Measurements from ENCODE around the gene ARHGAP10. TPM values are rescaled to one million over a fixed set of nuclear protein-coding genes. Genes with fewer than 3 reads are reported as not detected.
A peak's percentile ranks its signal among the peaks of the same experiment; 100 is the strongest.

ARHGAP10 gene
- total RNA-seq, 1 experiment from 2014 or later, result 7.7 TPM

GRCh38 chr4:147732518-147733235 lies 789 bp downstream of the ARHGAP10 start:
- DNase-seq (ENCODE audit: low read depth), result peak; percentile 31

- no peak for DNase-seq (ENCODE audit: low read depth)
Observed at GRCh38 chr4:147733716-147734344, 1.9 kb downstream of the ARHGAP10 start.

- no peak for DNase-seq (ENCODE audit: low read depth)
Observed at GRCh38 chr4:147734496-147734895, 2.6 kb downstream of the ARHGAP10 start.

GRCh38 chr4:147735413-147736301 lies 3.8 kb downstream of the ARHGAP10 start:
- DNase-seq (ENCODE audit: low read depth), result no peak

GRCh38 chr4:147736458-147736857 lies 4.6 kb downstream of the ARHGAP10 start:
- peak; percentile 51 for DNase-seq (ENCODE audit: low read depth)

- DNase-seq (ENCODE audit: low read depth), result no peak
Observed at GRCh38 chr4:147737623-147738022, 5.7 kb downstream of the ARHGAP10 start.

- DNase-seq (ENCODE audit: low read depth), result no peak
Observed at GRCh38 chr4:147739239-147739823, 7.4 kb downstream of the ARHGAP10 start.

- DNase-seq (ENCODE audit: low read depth), result no peak
Observed at GRCh38 chr4:147740176-147740575, 8.3 kb downstream of the ARHGAP10 start.

- DNase-seq (ENCODE audit: low read depth), result no peak
Observed at GRCh38 chr4:147741190-147741788, 9.4 kb downstream of the ARHGAP10 start.

- no peak for DNase-seq (ENCODE audit: low read depth)
Observed at GRCh38 chr4:147747787-147748454, 16.0 kb downstream of the ARHGAP10 start.

- DNase-seq (ENCODE audit: low read depth), result no peak
Observed at GRCh38 chr4:147749811-147750321, 18.0 kb downstream of the ARHGAP10 start.

- no peak for DNase-seq (ENCODE audit: low read depth)
Observed at GRCh38 chr4:147753047-147753446, 21.2 kb downstream of the ARHGAP10 start.

- peak; percentile 50 for DNase-seq (ENCODE audit: low read depth)
Observed at GRCh38 chr4:147754037-147754445, 22.2 kb downstream of the ARHGAP10 start.

- no peak for DNase-seq (ENCODE audit: low read depth)
Observed at GRCh38 chr4:147755561-147756295, 23.8 kb downstream of the ARHGAP10 start.

GRCh38 chr4:147756417-147756816 lies 24.5 kb downstream of the ARHGAP10 start:
- no peak for DNase-seq (ENCODE audit: low read depth)

- DNase-seq (ENCODE audit: low read depth), result no peak
Observed at GRCh38 chr4:147760176-147760575, 28.3 kb downstream of the ARHGAP10 start.

GRCh38 chr4:147760695-147761094 lies 28.8 kb downstream of the ARHGAP10 start:
- no peak for DNase-seq (ENCODE audit: low read depth)

GRCh38 chr4:147761218-147761883 lies 29.5 kb downstream of the ARHGAP10 start:
- no peak for DNase-seq (ENCODE audit: low read depth)

- no peak for DNase-seq (ENCODE audit: low read depth)
Observed at GRCh38 chr4:147764337-147764736, 32.4 kb downstream of the ARHGAP10 start.

GRCh38 chr4:147765121-147765529 lies 33.2 kb downstream of the ARHGAP10 start:
- no peak for DNase-seq (ENCODE audit: low read depth)
